HCT116 (cell line): Measurements from ENCODE around the gene RAG1. TPM values are rescaled to one million over a fixed set of nuclear protein-coding genes. Genes with fewer than 3 reads are reported as not detected.

Experiments used
- ATAC-seq: fragments of 200-7000 bp; cut with Tn5 transposase; 2 replicates; pipeline ENCODE4 v1.9.1; 2020; ENCODE audit warnings: mild to moderate bottlenecking, moderate library complexity
- BruUV-seq: library from RNA; stranded (reverse); fragments of 400-500 nt; replicated peaks from 2 replicates; lab custom pipeline; 2021; lab: Mats Ljungman, UMichigan
- CTCF ChIA-PET: fragments of 300-600 bp; sonication (Branson Sonifier 250); formaldehyde crosslinking; loops from one replicate; lab custom pipeline; 2021; ENCODE audit warnings: antibody characterized with exemption; lab: Charles Lee
- POLR2A ChIA-PET: fragments of 300-600, 350-600 bp; sonication (Branson Sonifier 250); formaldehyde crosslinking; loops from one replicate; lab custom pipeline; 2021; ENCODE audit warnings: antibody characterized with exemption; lab: Charles Lee
- RAD21 ChIA-PET, 2 experiments: fragments of 300-600 bp; sonication (Branson Sonifier 250); formaldehyde crosslinking; loops; one replicate each; lab custom pipeline; 2023; ENCODE audit warnings: low total read pairs in 2 of 2; ENCODE audit not compliant: uncharacterized antibody in 2 of 2, unreplicated experiment in 2 of 2, low non-redundant PET in 1 of 2; lab: Charles Lee
- DNase-seq: peaks from one replicate; pipeline ENCODE4 v3.0.0-alpha.2; 2010; ENCODE audit warnings: low read depth, low spot score
- H2AFZ ChIP-seq: fragments of 200-600 bp; shearing (Covaris generic), sonication (generic); 2 replicates; pipeline ENCODE4 v1.6.1; 2017; ENCODE audit warnings: low read depth, mixed run types, mixed read lengths, antibody characterized with exemption, low read length; ENCODE audit not compliant: poor library complexity, severe bottlenecking
- H3K27ac ChIP-seq: 2 replicates; pipeline ENCODE4 v1.5.1; 2012; ENCODE audit warnings: low read depth, low read length
- H3K27me3 ChIP-seq: fragments of 200-600 bp; sonication (generic); 2 replicates; pipeline ENCODE4 v1.6.1; 2016; ENCODE audit warnings: mixed run types, low read length, mixed read lengths; ENCODE audit not compliant: insufficient read depth
- H3K36me3 ChIP-seq, 2 experiments: fragments of 200-500 bp in 1 of 2; fragments of 200-600 bp in 1 of 2; sonication (Bioruptor generic) in 1 of 2; sonication (generic) in 1 of 2; 2 replicates each; pipeline versions ENCODE4 v1.5.1 to v1.6.1; 2014 to 2016; ENCODE audit warnings: low read length in 2 of 2, inconsistent platforms in 1 of 2, mixed read lengths in 1 of 2, mixed run types in 1 of 2; ENCODE audit not compliant: insufficient read depth in 2 of 2, control insufficient read depth in 1 of 2
- H3K4me1 ChIP-seq, 2 experiments: fragments of 200-600 bp in 1 of 2; sonication (generic) in 1 of 2; 2 replicates each; pipeline versions ENCODE4 v1.5.1 to v1.6.1; 2012 to 2017; ENCODE audit warnings: low read length in 2 of 2, inconsistent platforms in 1 of 2, mild to moderate bottlenecking in 1 of 2, mixed read lengths in 1 of 2, mixed run types in 1 of 2, moderate library complexity in 1 of 2; ENCODE audit not compliant: insufficient read depth in 2 of 2, control insufficient read depth in 1 of 2
- H3K4me2 ChIP-seq: fragments of 200-600 bp; sonication (generic); 2 replicates; pipeline ENCODE4 v1.6.1; 2017; ENCODE audit warnings: mixed run types, low read length, mixed read lengths
- H3K4me3 ChIP-seq, 2 experiments: fragments of 200-600 bp in 1 of 2; sonication (generic) in 1 of 2; replicated peaks in 1 of 2; 2 replicates each; pipeline ENCODE4 v1.5.1; 2011 to 2016; ENCODE audit warnings: low read length in 2 of 2, control low read depth in 1 of 2, low read depth in 1 of 2, mild to moderate bottlenecking in 1 of 2, mixed read lengths in 1 of 2, mixed run types in 1 of 2
- H3K79me2 ChIP-seq: fragments of 200-600 bp; sonication (generic); 2 replicates; pipeline ENCODE4 v1.6.1; 2017; ENCODE audit warnings: mild to moderate bottlenecking, mixed run types, low read length, moderate library complexity, mixed read lengths; ENCODE audit not compliant: insufficient read depth
- H3K9ac ChIP-seq: fragments of 200-600 bp; sonication (generic); 2 replicates; pipeline ENCODE4 v1.6.1; 2016; ENCODE audit warnings: low read length, mixed read lengths
- H3K9me2 ChIP-seq: fragments of 200-600 bp; sonication (generic), shearing (Covaris generic); 2 replicates; pipeline ENCODE4 v1.6.1; 2017; ENCODE audit warnings: mixed run types, mild to moderate bottlenecking, moderate library complexity; ENCODE audit not compliant: insufficient read depth
- H3K9me3 ChIP-seq, 2 experiments: fragments of 200-500 bp in 1 of 2; fragments of 200-600 bp in 1 of 2; sonication (Bioruptor generic) in 1 of 2; sonication (generic) in 1 of 2; 2 replicates each; pipeline ENCODE4 v1.6.1; 2014 to 2017; ENCODE audit warnings: low read length in 2 of 2, mixed read lengths in 2 of 2, inconsistent platforms in 1 of 2, low read depth in 1 of 2, mild to moderate bottlenecking in 1 of 2, mixed run types in 1 of 2, moderate library complexity in 1 of 2; ENCODE audit not compliant: control insufficient read depth in 1 of 2, insufficient read depth in 1 of 2
- H4K20me1 ChIP-seq: fragments of 200-600 bp; sonication (generic), shearing (Covaris generic); 2 replicates; pipeline ENCODE4 v1.6.1; 2017; ENCODE audit warnings: mixed run types, mild to moderate bottlenecking, moderate library complexity; ENCODE audit not compliant: insufficient read depth
- CBX3 ChIP-seq: IDR thresholded peaks from 2 replicates; pipeline ENCODE4 v1.6.1; 2012; ENCODE audit warnings: low read depth
- CEBPB ChIP-seq: IDR thresholded peaks from 2 replicates; pipeline ENCODE4 v1.6.1; 2012; ENCODE audit warnings: low read depth
- EGR1 ChIP-seq: IDR thresholded peaks from 2 replicates; pipeline ENCODE4 v1.6.1; 2012; ENCODE audit warnings: low read depth
- ELF1 ChIP-seq: IDR thresholded peaks from 2 replicates; pipeline ENCODE4 v1.6.1; 2012; ENCODE audit warnings: low read depth, borderline replicate concordance
- EZH2phosphoT487 ChIP-seq: fragments of 200-600 bp; IDR thresholded peaks from 2 replicates; pipeline ENCODE4 v1.6.1; 2018; ENCODE audit warnings: antibody characterized with exemption, borderline replicate concordance
- FOSL1 ChIP-seq: IDR thresholded peaks from 2 replicates; pipeline ENCODE4 v1.6.1; 2012; ENCODE audit warnings: low read depth
- JUND ChIP-seq: IDR thresholded peaks from 2 replicates; pipeline ENCODE4 v1.6.1; 2012
- MAX ChIP-seq: IDR thresholded peaks from 2 replicates; pipeline ENCODE4 v1.6.1; 2012
- POLR2A ChIP-seq: IDR thresholded peaks from 2 replicates; pipeline ENCODE4 v1.7.0; 2011; ENCODE audit warnings: borderline replicate concordance; ENCODE audit not compliant: insufficient read depth, insufficient read length; ENCODE audit errors: extremely low read depth
- RAD21 ChIP-seq: IDR thresholded peaks from 2 replicates; pipeline ENCODE4 v1.6.1; 2012; ENCODE audit warnings: low read depth, mild to moderate bottlenecking
- SRF ChIP-seq: IDR thresholded peaks from 2 replicates; pipeline ENCODE4 v1.6.1; 2012; ENCODE audit warnings: low read depth
- TCF7L2 ChIP-seq: IDR thresholded peaks from 2 replicates; pipeline ENCODE4 v1.7.0; 2011; ENCODE audit warnings: borderline replicate concordance, inconsistent platforms; ENCODE audit not compliant: insufficient read depth, insufficient read length; ENCODE audit errors: extremely low read depth
- ZNF274 ChIP-seq: fragments of 200-500 bp; sonication (Bioruptor generic); IDR thresholded peaks from 2 replicates; pipeline ENCODE4 v1.6.1; 2014; ENCODE audit warnings: mild to moderate bottlenecking, low read depth, low read length, inconsistent platforms
- intact Hi-C: fragments of 100-400 bp; cut with micrococcal nuclease; formaldehyde crosslinking; loops from 2 replicates; pipeline ENCODE4 v1.10.0; 2022
- total RNA-seq: library from RNA; stranded (reverse); gene quantifications from one replicate; pipeline ENCODE4 v1.2.1, GENCODE V29; 2021; ENCODE audit not compliant: unreplicated experiment
- TF ChIP-seq, protein P1 (sequence below), 3 experiments: fragments of 200-600 bp in 1 of 3; sonication (generic) in 1 of 3; IDR thresholded peaks in 2 of 3; conservative IDR thresholded peaks in 1 of 3; 2 replicates each; pipeline ENCODE4 v1.5.1; 2012 to 2017; ENCODE audit warnings: low read depth in 2 of 3, low read length in 2 of 3, antibody characterized with exemption in 1 of 3, borderline replicate concordance in 1 of 3, control low read depth in 1 of 3, mild to moderate bottlenecking in 1 of 3, mixed read lengths in 1 of 3, mixed run types in 1 of 3, moderate library complexity in 1 of 3; ENCODE audit not compliant: insufficient read depth in 1 of 3
- TF ChIP-seq, protein P2 (sequence below): IDR thresholded peaks from 2 replicates; pipeline ENCODE4 v1.6.1; 2011; ENCODE audit warnings: mild to moderate bottlenecking, low read length, moderate library complexity; ENCODE audit not compliant: insufficient replicate concordance; ENCODE audit errors: extremely low read depth

RAG1 gene
- total RNA-seq, 1 experiment from 2014 or later: 0.54 TPM

- DNase-seq: no peak
- intact Hi-C loops: no loop called here
- Histone ChIP-seq H3K27me3 (no peaks in the 10 kb centered on the region), H3K36me3 (no peaks in the 10 kb centered on the region), H3K9ac (no peak overlapping the region), H3K4me1 (no peaks in the 10 kb centered on the region)
- CTCF ChIA-PET: no interaction called here
- TF ChIP-seq CBX3 (no peak), MAX (no peak), CEBPB (no peak), ZNF274 (no peak)
- TF ChIP-seq, all 23 proteins: peak for 0
- POLR2A ChIA-PET: no interaction called here
- ATAC-seq: no peak
- no peak overlapping the region for H3K27ac ChIP-seq
- H4K20me1 ChIP-seq: no peaks in the 10 kb centered on the region
- H3K4me2 ChIP-seq: no peak overlapping the region
- H3K79me2 ChIP-seq: no peaks in the 10 kb centered on the region
- no TSS peak for BruUV-seq
- no peaks in the 10 kb centered on the region for H3K9me3 ChIP-seq
- no peak overlapping the region for H3K4me3 ChIP-seq
- RAD21 ChIA-PET: no interaction called here
- no peaks in the 10 kb centered on the region for H3K9me2 ChIP-seq
- H2AFZ ChIP-seq: no peak overlapping the region
These were observed 34.3 kb downstream of the RAG1 start for GRCh38 chr11:36602135-36602534.

DNA sequence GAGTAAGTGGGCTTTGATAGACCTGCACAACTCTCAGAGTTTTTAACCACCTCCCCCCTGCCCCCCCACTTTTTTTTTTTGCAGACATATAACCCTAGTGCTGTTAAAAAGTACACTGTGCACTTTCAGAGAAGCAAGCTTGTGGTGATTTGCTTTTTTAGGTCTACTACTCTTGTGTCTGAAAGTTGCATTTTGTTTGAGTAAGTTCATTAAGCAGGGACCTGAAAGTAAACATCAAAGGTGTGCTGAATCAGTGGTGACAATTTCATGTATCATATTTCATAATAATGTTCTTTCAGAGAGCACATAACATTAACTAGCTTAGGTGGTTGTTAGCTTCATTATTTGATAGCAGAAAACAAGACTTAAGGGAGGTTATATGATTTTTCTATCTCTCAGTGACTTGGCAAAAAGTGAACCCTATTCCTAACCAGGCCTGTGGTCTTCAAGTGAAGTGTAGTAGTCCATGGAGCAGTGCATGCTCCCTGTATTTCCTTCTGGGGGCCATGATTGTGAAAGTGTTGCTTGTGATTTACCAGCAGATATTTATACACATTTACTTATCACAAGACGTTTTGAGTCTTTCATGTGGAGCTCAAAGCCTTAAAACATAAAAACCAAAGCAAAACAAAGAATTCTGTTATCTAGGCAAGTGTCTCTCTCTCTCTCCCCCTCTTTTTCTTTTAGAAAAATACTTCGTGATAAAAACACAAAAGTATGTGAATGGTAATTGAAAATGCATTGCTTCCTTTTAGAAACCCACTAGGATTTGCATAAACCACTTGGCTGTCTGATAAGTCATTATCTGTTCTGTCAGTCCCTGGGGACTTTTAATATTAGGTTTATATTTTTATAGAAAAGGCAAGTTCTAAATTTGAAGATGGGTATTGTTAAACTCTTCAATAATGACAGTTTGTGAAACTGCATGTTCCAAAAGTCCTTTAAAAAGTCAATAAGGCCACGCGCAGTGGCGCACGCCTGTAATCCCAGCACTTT, 37.7 kb downstream of the RAG1 start:
- CTCF ChIA-PET: no interaction called here
- intact Hi-C loops: no loop called here
- TF ChIP-seq SRF (no peak), TCF7L2 (no peak), EGR1 (no peak), FOSL1 (no peak), MAX (no peak), EZH2phosphoT487 (no peak), ZNF274 (no peak), ELF1 (no peak), RAD21 (no peak), JUND (no peak), POLR2A (no peak)
- TF ChIP-seq, protein P1, sequence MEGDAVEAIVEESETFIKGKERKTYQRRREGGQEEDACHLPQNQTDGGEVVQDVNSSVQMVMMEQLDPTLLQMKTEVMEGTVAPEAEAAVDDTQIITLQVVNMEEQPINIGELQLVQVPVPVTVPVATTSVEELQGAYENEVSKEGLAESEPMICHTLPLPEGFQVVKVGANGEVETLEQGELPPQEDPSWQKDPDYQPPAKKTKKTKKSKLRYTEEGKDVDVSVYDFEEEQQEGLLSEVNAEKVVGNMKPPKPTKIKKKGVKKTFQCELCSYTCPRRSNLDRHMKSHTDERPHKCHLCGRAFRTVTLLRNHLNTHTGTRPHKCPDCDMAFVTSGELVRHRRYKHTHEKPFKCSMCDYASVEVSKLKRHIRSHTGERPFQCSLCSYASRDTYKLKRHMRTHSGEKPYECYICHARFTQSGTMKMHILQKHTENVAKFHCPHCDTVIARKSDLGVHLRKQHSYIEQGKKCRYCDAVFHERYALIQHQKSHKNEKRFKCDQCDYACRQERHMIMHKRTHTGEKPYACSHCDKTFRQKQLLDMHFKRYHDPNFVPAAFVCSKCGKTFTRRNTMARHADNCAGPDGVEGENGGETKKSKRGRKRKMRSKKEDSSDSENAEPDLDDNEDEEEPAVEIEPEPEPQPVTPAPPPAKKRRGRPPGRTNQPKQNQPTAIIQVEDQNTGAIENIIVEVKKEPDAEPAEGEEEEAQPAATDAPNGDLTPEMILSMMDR (IDR thresholded peaks at IDR 0.05 in 2 of 3, conservative IDR thresholded peaks at IDR 0.05 in 1 of 3; ENCODE audit: borderline replicate concordance in 1 of 3, insufficient read depth in 1 of 3, low read depth in 2 of 3, low read length in 2 of 3): no peak
- TF ChIP-seq, protein P2, sequence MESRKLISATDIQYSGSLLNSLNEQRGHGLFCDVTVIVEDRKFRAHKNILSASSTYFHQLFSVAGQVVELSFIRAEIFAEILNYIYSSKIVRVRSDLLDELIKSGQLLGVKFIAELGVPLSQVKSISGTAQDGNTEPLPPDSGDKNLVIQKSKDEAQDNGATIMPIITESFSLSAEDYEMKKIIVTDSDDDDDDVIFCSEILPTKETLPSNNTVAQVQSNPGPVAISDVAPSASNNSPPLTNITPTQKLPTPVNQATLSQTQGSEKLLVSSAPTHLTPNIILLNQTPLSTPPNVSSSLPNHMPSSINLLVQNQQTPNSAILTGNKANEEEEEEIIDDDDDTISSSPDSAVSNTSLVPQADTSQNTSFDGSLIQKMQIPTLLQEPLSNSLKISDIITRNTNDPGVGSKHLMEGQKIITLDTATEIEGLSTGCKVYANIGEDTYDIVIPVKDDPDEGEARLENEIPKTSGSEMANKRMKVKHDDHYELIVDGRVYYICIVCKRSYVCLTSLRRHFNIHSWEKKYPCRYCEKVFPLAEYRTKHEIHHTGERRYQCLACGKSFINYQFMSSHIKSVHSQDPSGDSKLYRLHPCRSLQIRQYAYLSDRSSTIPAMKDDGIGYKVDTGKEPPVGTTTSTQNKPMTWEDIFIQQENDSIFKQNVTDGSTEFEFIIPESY: no peak

More for the DNA sequence above, 37.7 kb downstream of the RAG1 start:
- Histone ChIP-seq H3K9me3 (no peaks in the 10 kb centered on the region), H3K36me3 (no peaks in the 10 kb centered on the region), H3K4me2 (no peak overlapping the region), H3K27ac (no peak overlapping the region), H3K9me2 (no peaks in the 10 kb centered on the region), H2AFZ (no peak overlapping the region), H4K20me1 (no peaks in the 10 kb centered on the region), H3K79me2 (no peaks in the 10 kb centered on the region), H3K9ac (no peak overlapping the region), H3K27me3 (no peaks in the 10 kb centered on the region), H3K4me3 (no peak overlapping the region), H3K4me1 (no peaks in the 10 kb centered on the region)
- no TSS peak for BruUV-seq
- ATAC-seq: no peak
- POLR2A ChIA-PET: interaction anchor here (1.1 kb wide), 1 partner anchor 11 kb away, joined by 4 read pairs; the partner anchor contains the start of gene IFTAP
- no peak for DNase-seq
- RAD21 ChIA-PET: no interaction called here
